Duodenal mucosa (tissue), 2 donors: Measurements from ENCODE around the gene ANKFY1.
A peak's percentile ranks its signal among the peaks of the same experiment; 100 is the strongest.

Experiments
- H3K27ac ChIP-seq: one replicate; pipeline ENCODE4 v1.7.0; 2013; ENCODE audit warnings: low read depth, low read length
- H3K27me3 ChIP-seq, 2 donors: one replicate each; pipeline ENCODE4 v1.7.0; 2013; ENCODE audit warnings: low read length in 2 of 2, control low read depth in 1 of 2; ENCODE audit not compliant: insufficient read depth in 2 of 2, control insufficient read depth in 1 of 2
- H3K36me3 ChIP-seq, 2 donors: one replicate each; pipeline ENCODE4 v1.7.0; 2013; ENCODE audit warnings: low read length in 2 of 2, control low read depth in 1 of 2; ENCODE audit not compliant: insufficient read depth in 2 of 2, control insufficient read depth in 1 of 2
- H3K4me1 ChIP-seq, 2 donors: one replicate each; pipeline ENCODE4 v1.7.0; 2013; ENCODE audit warnings: low read length in 2 of 2, control low read depth in 1 of 2; ENCODE audit not compliant: insufficient read depth in 2 of 2, control insufficient read depth in 1 of 2
- H3K4me3 ChIP-seq, 2 donors: one replicate each; pipeline ENCODE4 v1.7.0; 2013; ENCODE audit warnings: low read length in 2 of 2, low read depth in 1 of 2
- H3K9ac ChIP-seq, 2 donors: one replicate each; pipeline ENCODE4 v1.7.0; 2013; ENCODE audit warnings: low read length in 2 of 2, low read depth in 1 of 2
- H3K9me3 ChIP-seq, 2 donors: one replicate each; pipeline ENCODE4 v1.7.0; 2013; ENCODE audit warnings: low read length in 2 of 2, control low read depth in 1 of 2; ENCODE audit not compliant: control insufficient read depth in 1 of 2

The ANKFY1 gene

DNA sequence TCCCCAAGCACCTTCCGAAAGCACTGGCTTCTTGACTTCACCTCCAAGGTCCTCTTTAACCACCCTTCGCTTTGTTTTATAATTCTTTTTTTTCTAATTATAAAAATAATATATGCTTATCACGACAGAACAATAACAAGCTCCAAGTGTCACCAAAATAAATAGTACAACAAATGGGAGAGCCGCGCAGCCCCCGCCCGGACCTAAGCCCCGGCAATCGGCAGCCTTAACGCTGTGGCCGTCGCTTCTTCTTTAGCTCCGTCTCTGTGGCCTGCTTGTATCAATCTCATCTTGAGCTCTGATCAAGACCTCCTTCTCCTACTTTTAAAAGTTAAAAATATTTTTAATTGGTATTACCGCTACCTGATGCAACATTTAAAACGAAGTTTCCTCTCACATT lies 78.1 kb downstream of the ANKFY1 start:
- Histone ChIP-seq H3K27me3 (no peaks in the 10 kb centered on the region), H3K9me3 (no peaks in the 10 kb centered on the region), H3K9ac (no peak overlapping the region), H3K36me3 (peaks cover 43 to 95% of the 10 kb centered on the region in 2 donors), H3K4me3 (no peak overlapping the region), H3K27ac (no peak overlapping the region), H3K4me1 (no peaks in the 10 kb centered on the region)

DNA sequence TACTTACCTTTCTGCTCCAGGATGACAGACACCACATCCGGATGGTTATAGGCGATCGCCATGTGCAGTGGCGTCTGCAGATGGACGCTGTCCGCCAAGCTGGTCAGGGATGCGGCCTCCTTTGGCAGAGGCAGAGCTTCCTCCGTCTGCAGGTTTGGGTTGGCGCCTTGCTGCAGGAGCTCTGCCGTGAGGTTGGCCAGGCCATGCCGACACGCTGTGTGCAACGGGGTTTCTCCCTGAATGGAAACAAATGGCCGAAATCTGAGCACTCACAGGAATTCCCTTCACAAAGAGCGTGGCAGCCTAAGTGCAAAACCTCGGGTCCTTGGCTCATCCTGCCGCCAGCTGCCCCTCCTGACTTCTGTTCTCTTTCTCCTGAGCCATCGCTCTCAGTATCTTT lies 79.0 kb downstream of the ANKFY1 start:
- Histone ChIP-seq H3K4me3 (no peak overlapping the region), H3K27ac (no peak overlapping the region), H3K36me3 (peaks cover 38 to 95% of the 10 kb centered on the region in 2 donors), H3K27me3 (no peaks in the 10 kb centered on the region), H3K9ac (no peak overlapping the region), H3K9me3 (no peaks in the 10 kb centered on the region), H3K4me1 (no peaks in the 10 kb centered on the region)

DNA sequence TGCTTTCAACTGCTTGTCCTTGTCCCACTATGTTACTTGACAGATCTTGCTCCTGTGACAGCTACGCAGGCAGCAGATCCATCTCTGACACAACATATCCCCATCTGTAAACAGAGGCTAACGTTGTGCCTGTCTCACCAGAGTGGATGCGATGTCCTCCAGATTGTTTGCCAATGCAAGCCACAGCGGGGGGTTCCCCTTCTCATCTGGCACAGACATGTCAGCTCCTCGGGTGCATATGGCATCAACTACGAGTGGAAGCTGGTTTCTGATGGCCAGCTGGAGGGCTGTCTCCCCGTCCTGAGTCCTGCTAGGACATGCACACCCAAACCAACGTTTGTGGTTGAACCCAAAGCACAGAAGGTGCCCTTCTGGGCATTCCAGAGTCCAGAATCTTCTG lies 81.7 kb downstream of the ANKFY1 start:
- Histone ChIP-seq H3K36me3 (peaks cover 58 to 97% of the 10 kb centered on the region in 2 donors), H3K4me3 (no peak overlapping the region), H3K27me3 (no peaks in the 10 kb centered on the region), H3K9me3 (no peaks in the 10 kb centered on the region), H3K4me1 (no peaks in the 10 kb centered on the region), H3K27ac (no peak overlapping the region), H3K9ac (no peak overlapping the region)

DNA sequence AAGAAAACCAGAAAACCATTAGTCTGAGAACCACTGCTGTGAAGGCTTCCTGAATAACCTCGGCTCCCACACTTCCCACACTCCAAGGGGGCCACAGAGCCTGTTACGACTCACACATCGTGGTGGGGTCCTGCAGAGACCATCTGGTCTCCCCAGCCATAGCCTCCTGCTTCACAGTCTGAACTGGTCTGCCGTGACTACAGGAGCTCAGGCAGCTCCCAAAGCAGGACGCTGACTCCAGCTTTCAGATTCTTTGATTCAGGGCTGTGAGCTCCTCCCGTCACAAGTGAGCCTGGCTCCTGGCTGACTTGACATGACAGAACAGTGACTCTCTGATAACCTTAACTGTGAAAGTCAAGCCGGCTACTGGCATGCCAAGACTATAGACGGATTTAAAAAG lies 83.0 kb downstream of the ANKFY1 start:
- Histone ChIP-seq H3K27me3 (no peaks in the 10 kb centered on the region), H3K27ac (no peak overlapping the region)

DNA sequence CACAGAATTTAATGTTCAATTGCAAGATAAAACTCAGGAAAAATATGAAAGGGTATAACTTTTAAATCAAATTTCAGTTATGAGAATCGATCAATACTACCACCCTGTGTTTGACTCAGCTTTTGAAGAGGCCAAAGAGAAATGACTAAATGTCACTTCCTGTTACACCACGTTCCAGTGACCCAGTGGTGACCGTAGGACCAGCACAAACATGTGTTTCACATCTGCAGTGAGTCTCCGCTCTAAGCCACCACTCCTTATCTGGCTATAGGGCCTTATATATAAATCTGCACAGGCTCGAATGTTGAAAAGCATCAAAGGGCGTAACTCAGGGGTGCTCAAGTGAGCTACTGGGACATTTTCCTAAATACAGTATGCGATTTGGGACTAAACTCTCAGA lies 84.7 kb downstream of the ANKFY1 start:
- Histone ChIP-seq H3K27ac (no peak overlapping the region), H3K36me3 (peaks cover 62 to 93% of the 10 kb centered on the region in 2 donors), H3K4me1 (no peaks in the 10 kb centered on the region), H3K4me3 (no peak overlapping the region), H3K9ac (no peak overlapping the region), H3K27me3 (no peaks in the 10 kb centered on the region), H3K9me3 (no peaks in the 10 kb centered on the region)

More for the DNA sequence above, 83.0 kb downstream of the ANKFY1 start:
- H3K36me3 ChIP-seq: peaks cover 70 to 97% of the 10 kb centered on the region in 2 donors
- no peaks in the 10 kb centered on the region for H3K4me1 ChIP-seq
- no peak overlapping the region for H3K9ac ChIP-seq
- H3K4me3 ChIP-seq: no peak overlapping the region
- H3K9me3 ChIP-seq: no peaks in the 10 kb centered on the region

DNA sequence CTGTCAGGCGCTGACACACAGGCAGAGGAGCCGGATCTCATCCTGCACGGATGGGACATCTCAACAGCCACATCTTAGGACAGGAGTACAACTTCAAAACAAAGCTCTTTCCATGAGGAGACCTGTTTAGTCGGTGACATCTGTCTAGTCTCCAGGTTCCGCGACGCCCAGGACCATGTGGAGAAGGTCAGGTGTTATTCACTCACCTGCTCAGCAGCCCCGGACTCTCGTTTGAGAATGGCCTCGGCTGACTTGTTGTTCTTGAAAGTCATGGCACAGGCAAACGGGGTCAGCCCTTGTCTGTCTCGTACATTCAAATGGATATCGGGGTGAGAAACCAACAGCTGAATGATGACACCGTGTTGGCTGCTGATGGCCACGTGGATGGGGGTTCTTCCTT lies 85.1 kb downstream of the ANKFY1 start:
- Histone ChIP-seq H3K27me3 (no peaks in the 10 kb centered on the region), H3K4me1 (no peaks in the 10 kb centered on the region), H3K36me3 (peaks cover 62 to 93% of the 10 kb centered on the region in 2 donors), H3K9me3 (no peaks in the 10 kb centered on the region), H3K9ac (no peak overlapping the region), H3K27ac (no peak overlapping the region), H3K4me3 (no peak overlapping the region)

DNA sequence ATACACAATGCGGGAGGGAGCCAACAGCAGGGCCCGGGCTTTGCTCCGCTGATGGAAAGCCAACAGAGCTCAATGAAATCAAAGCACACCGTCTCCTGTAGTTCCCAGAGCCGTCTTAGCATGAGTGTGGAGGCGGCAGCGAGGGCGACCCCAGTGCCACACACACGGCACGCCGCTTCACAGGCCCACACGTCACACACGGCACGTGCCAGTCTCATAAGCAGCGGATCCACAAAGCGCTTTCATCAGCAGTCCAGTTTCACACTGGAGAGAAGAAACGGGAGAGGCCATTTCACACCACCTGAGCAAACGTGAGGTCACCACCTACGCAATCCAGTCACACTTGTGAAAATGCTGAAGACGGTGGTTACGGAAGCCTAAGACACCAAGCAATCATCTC lies 86.0 kb downstream of the ANKFY1 start:
- H3K9me3 ChIP-seq: no peaks in the 10 kb centered on the region
- H3K27ac ChIP-seq: no peak overlapping the region
- no peak overlapping the region for H3K4me3 ChIP-seq
- peaks cover 59 to 91% of the 10 kb centered on the region in 2 donors for H3K36me3 ChIP-seq
- no peak overlapping the region for H3K9ac ChIP-seq
- no peaks in the 10 kb centered on the region for H3K27me3 ChIP-seq
- no peaks in the 10 kb centered on the region for H3K4me1 ChIP-seq

DNA sequence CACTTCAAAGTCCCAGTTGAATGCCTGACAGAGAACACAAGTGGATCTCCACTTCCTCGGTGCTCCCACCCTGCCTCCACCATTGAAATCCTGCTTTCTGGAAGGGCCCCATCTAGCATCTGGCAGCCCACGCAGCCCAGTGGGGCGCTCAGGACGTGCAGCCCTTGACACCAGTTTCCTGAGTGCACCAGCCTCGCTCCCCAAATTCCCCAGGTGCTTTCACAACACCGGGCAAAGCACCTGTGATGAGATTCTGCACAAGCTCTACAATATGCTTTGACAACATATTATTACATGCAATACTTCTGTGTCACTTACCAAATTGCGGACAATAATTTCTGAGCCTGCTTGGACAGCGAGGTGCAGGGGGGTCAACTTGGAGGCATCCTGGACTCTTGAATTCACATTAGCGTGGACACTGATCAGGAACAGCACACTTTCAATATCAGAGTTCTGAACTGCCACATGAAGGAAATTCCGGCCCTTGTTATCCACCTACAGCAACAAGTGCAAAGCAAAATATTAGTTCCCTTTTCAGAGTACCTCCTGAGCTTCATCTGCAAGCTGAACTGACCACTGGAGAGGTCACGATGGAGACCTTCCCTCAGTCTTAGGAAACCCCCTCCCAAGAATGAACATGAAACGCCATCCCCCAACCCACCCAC lies 86.8 kb downstream of the ANKFY1 start:
- H3K4me3 ChIP-seq: no peak overlapping the region
- no peaks in the 10 kb centered on the region for H3K4me1 ChIP-seq
- no peaks in the 10 kb centered on the region for H3K27me3 ChIP-seq
- no peak overlapping the region for H3K9ac ChIP-seq
- no peaks in the 10 kb centered on the region for H3K9me3 ChIP-seq
- H3K27ac ChIP-seq: no peak overlapping the region
- peaks cover 57 to 91% of the 10 kb centered on the region in 2 donors for H3K36me3 ChIP-seq

DNA sequence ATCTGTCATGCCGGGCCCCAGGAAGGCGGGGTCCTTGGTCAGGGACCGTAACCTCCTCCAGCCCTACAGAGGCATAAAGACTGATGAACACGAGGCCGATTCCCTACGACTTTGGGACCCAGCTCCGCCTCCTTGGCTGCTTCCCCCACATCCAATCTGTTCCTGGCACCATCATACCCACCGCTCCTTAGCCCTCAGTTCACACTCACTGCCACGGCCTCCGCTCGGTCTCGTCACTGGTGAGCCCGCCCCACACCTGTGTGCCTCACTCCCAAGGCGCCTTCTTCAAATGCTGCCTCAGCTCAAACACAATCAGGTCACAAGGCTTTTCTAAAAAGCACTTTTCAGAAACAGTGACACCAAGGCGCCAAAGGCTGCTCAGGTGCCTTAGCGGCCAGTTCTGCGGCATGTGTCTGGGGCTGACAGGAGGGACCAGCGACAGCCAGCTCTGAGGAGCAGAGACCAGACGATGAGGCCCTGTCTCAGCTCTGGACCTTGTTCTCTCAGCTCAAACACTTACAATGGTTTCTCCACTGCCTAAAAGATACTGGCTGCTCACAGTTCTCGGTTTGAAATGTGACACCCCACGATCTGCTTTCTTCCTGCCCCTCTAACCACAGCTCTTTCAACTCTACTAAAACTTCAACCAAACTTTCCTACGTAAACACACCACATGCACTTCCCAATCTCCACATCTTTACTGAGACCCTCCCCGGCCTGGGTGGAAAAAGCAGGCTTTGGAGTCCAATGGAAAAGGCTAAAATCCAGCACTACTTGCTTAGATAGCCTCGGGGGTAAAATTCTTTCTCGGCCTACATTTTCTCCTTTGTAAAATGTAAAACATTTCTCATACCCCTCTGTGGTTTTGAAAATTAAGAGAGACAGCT lies 87.6 kb downstream of the ANKFY1 start:
- no peaks in the 10 kb centered on the region for H3K27me3 ChIP-seq
- H3K9ac ChIP-seq: peak overlapping the region in 1 of 2 donors; percentile 43
- peaks cover 58 to 91% of the 10 kb centered on the region in 2 donors for H3K36me3 ChIP-seq
- H3K4me3 ChIP-seq: no peak overlapping the region
- H3K9me3 ChIP-seq: no peaks in the 10 kb centered on the region
- no peaks in the 10 kb centered on the region for H3K4me1 ChIP-seq
- no peak overlapping the region for H3K27ac ChIP-seq

DNA sequence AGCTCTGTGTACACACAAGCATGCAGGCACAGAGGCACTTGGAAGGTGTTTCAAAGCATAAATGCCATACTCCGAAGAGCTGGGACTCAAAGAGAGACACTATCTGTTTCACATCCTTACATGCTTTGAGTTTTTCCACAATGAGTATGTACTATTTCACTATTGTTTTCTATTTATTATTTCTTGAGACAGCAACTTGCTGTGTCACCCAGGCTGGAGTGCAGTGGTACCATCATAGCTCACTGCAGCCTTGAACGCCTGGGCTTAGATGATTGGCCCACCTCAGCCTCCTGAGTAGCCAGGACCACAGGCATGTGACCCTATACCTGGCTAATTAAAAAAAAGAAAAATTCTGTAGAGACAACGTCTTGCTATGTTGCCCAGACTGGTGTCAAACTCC lies 89.2 kb downstream of the ANKFY1 start:
- Histone ChIP-seq H3K9ac (no peak overlapping the region), H3K4me1 (no peaks in the 10 kb centered on the region), H3K27ac (no peak overlapping the region), H3K36me3 (peaks cover 60 to 93% of the 10 kb centered on the region in 2 donors), H3K4me3 (no peak overlapping the region), H3K9me3 (no peaks in the 10 kb centered on the region), H3K27me3 (no peaks in the 10 kb centered on the region)
